BLaER1 treated with 17β-estradiol and CSF1 and Interleukin-3, amounts not matched to agents 10 nM and 100 nM (cell line): Measurements from ENCODE around the gene TPO.
A peak's percentile ranks its signal among the peaks of the same experiment; 100 is the strongest.
"Not testable (repeated sequence)": the region's sequence is repeated elsewhere in the genome, so short reads cannot be mapped to it uniquely, and the experiment has no call there.

Source experiments
- H3K27ac ChIP-seq, 11 experiments: shearing (Covaris generic); formaldehyde crosslinking; 2 replicates each; pipeline ENCODE4 v1.8.1; 2022
- H3K27me3 ChIP-seq, 11 experiments: shearing (Covaris generic); formaldehyde crosslinking; 2 replicates each; pipeline ENCODE4 v1.8.1; 2022
- H3K36me3 ChIP-seq, 11 experiments: shearing (Covaris generic); formaldehyde crosslinking; 2 replicates each; pipeline ENCODE4 v1.8.1; 2022
- H3K4me1 ChIP-seq, 10 experiments: shearing (Covaris generic); formaldehyde crosslinking; 2 replicates each; pipeline ENCODE4 v1.8.1; 2022
- H3K4me2 ChIP-seq, 11 experiments: shearing (Covaris generic); formaldehyde crosslinking; 2 replicates each; pipeline ENCODE4 v1.8.1; 2022
- H3K4me3 ChIP-seq, 10 experiments: shearing (Covaris generic); formaldehyde crosslinking; 2 replicates each; pipeline ENCODE4 v1.8.1; 2022
- H3K9ac ChIP-seq, 11 experiments: shearing (Covaris generic); formaldehyde crosslinking; 2 replicates each; pipeline ENCODE4 v1.8.1; 2022
- H3K9me3 ChIP-seq, 11 experiments: shearing (Covaris generic); formaldehyde crosslinking; replicated peaks in 1 of 11; 2 replicates each; pipeline ENCODE4 v1.8.1; 2022
- H4K20me1 ChIP-seq, 11 experiments: shearing (Covaris generic); formaldehyde crosslinking; 2 replicates each; pipeline ENCODE4 v1.8.1; 2022
- Cebpa-rat ChIP-seq, 11 experiments: shearing (Covaris generic); IDR thresholded peaks; 2 replicates each; pipeline ENCODE4 v1.8.1; 2022

Gene TPO

DNA sequence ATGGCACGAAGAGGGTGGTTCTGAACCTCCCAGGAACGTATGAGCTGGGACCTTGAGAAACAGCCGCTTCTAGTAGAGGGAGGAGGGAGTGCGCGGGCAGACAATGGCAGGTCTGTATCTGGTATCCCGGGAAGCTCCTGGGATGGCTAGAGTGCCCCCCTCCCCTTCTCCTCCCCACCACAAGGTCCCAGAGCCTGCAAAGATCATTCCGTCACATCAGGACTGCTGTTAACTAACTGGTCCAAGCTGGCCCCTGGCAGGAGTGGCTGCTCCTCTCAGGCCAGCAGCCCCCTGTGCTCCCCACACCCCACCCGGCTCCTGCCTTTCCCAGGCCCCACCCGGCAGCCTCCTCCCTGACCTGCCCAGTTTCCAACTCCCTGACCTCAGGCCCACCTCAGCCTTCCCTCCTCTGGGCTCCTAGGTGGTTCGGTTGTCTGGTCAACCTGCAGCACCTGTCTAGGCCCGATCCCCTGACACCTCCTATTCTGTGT, 75.0 kb downstream of the TPO start:
- no peak for TF ChIP-seq Cebpa-rat (IDR thresholded peaks at IDR 0.05)
- no peak overlapping the region for H3K4me3 ChIP-seq
- no peaks in the 10 kb centered on the region for H3K36me3 ChIP-seq
- H4K20me1 ChIP-seq = no peaks in the 10 kb centered on the region
- H3K4me1 ChIP-seq = peaks cover 0 to 36% (median 20%) of the 10 kb centered on the region in 10 experiments; a peak in 14 of 20 replicates
- H3K9ac ChIP-seq = no peak overlapping the region
- no peak overlapping the region for H3K4me2 ChIP-seq
- H3K27me3 ChIP-seq = no peaks in the 10 kb centered on the region
- no peak overlapping the region for H3K27ac ChIP-seq
- peaks cover 0 to 6% (median 0%) of the 10 kb centered on the region in 11 experiments; a peak in 3 of 22 replicates for H3K9me3 ChIP-seq

GRCh38 chr2:1488851-1489250, 75.6 kb downstream of the TPO start:
- no peaks in the 10 kb centered on the region for H4K20me1 ChIP-seq
- no peak overlapping the region for H3K9ac ChIP-seq
- TF ChIP-seq Cebpa-rat (IDR thresholded peaks at IDR 0.05) = no peak
- H3K27me3 ChIP-seq = no peaks in the 10 kb centered on the region
- no peaks in the 10 kb centered on the region for H3K36me3 ChIP-seq
- H3K4me1 ChIP-seq = peaks cover 0 to 29% (median 15%) of the 10 kb centered on the region in 10 experiments; a peak in 13 of 20 replicates
- no peak overlapping the region for H3K4me2 ChIP-seq
- H3K27ac ChIP-seq = no peak overlapping the region
- peaks cover 0 to 6% (median 0%) of the 10 kb centered on the region in 11 experiments; a peak in 3 of 22 replicates for H3K9me3 ChIP-seq
- H3K4me3 ChIP-seq = no peak overlapping the region

GRCh38 chr2:1489486-1489885, 76.2 kb downstream of the TPO start:
- no peak overlapping the region for H3K4me3 ChIP-seq
- H3K27me3 ChIP-seq = no peaks in the 10 kb centered on the region
- no peak overlapping the region for H3K4me2 ChIP-seq
- no peaks in the 10 kb centered on the region for H4K20me1 ChIP-seq
- no peak for TF ChIP-seq Cebpa-rat (IDR thresholded peaks at IDR 0.05)
- H3K9ac ChIP-seq = no peak overlapping the region
- H3K9me3 ChIP-seq = peaks cover 0 to 6% (median 0%) of the 10 kb centered on the region in 11 experiments; a peak in 3 of 22 replicates
- peaks cover 0 to 23% (median 9%) of the 10 kb centered on the region in 10 experiments; a peak in 11 of 20 replicates for H3K4me1 ChIP-seq
- H3K27ac ChIP-seq = no peak overlapping the region
- H3K36me3 ChIP-seq = no peaks in the 10 kb centered on the region

- not testable (repeated sequence) for H3K9ac ChIP-seq, H3K27ac ChIP-seq, H3K9me3 ChIP-seq, H4K20me1 ChIP-seq, H3K4me3 ChIP-seq, H3K27me3 ChIP-seq, H3K36me3 ChIP-seq
- Histone ChIP-seq H3K4me2 (peak overlapping the region in 1 of 11 experiments; percentile 12; a peak in 1 of 22 replicates), H3K4me1 (peaks cover 0 to 21% (median 8%) of the 10 kb centered on the region in 10 experiments; a peak in 11 of 20 replicates)
Observed at GRCh38 chr2:1490381-1490780, 77.1 kb downstream of the TPO start.

DNA sequence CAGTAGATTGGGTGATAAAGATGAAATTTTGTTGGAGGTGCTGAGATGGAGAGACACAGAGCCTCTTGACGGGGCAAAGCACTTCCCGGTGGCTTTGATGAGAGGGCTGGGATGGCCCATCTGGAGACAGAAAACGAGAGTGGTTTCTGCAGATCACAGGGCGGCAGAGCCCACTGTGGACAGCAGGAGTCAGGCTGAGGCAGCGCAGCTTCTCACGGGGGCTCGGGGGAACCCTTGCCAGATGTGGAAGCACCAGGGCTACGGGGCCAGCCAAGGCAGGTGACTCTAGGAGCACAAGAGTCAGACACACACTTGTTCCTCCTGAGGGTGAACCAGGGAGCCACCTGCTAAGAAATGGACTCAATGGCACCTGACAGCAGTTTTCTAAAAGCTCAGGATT, 78.5 kb downstream of the TPO start:
- Histone ChIP-seq H3K4me2 (peak overlapping the region in 2 of 11 experiments; percentile 3 to 20; a peak in 4 of 22 replicates), H3K4me1 (peaks cover 0 to 32% (median 9%) of the 10 kb centered on the region in 10 experiments; a peak in 12 of 20 replicates), H3K27me3 (no peaks in the 10 kb centered on the region), H3K4me3 (no peak overlapping the region), H3K27ac (no peak overlapping the region), H3K9ac (no peak overlapping the region), H4K20me1 (no peaks in the 10 kb centered on the region), H3K9me3 (peaks cover 0 to 3% (median 0%) of the 10 kb centered on the region in 11 experiments; a peak in 3 of 22 replicates), H3K36me3 (no peaks in the 10 kb centered on the region)
- no peak for TF ChIP-seq Cebpa-rat (IDR thresholded peaks at IDR 0.05)

- H3K9ac ChIP-seq, H3K4me3 ChIP-seq, H4K20me1 ChIP-seq, H3K9me3 ChIP-seq, H3K27ac ChIP-seq, H3K36me3 ChIP-seq, H3K27me3 ChIP-seq: not testable (repeated sequence)
- Histone ChIP-seq H3K4me1 (peaks cover 0 to 37% (median 13%) of the 10 kb centered on the region in 10 experiments; a peak in 15 of 20 replicates), H3K4me2 (peak overlapping the region in 7 of 11 experiments; percentile 2 to 56 (median 38); a peak in 10 of 22 replicates)
Observed at GRCh38 chr2:1492231-1492630, 79.0 kb downstream of the TPO start.

- H3K4me2 ChIP-seq = peak overlapping the region in 7 of 11 experiments; percentile 2 to 56 (median 38); a peak in 11 of 22 replicates
- H3K9ac ChIP-seq = no peak overlapping the region
- no peak for TF ChIP-seq Cebpa-rat (IDR thresholded peaks at IDR 0.05)
- no peaks in the 10 kb centered on the region for H3K36me3 ChIP-seq
- no peak overlapping the region for H3K27ac ChIP-seq
- peaks cover 0 to 43% (median 19%) of the 10 kb centered on the region in 10 experiments; a peak in 15 of 20 replicates for H3K4me1 ChIP-seq
- H3K9me3 ChIP-seq = no peaks in the 10 kb centered on the region
- no peak overlapping the region for H3K4me3 ChIP-seq
- H3K27me3 ChIP-seq = peaks cover 0 to 8% (median 0%) of the 10 kb centered on the region in 11 experiments; a peak in 1 of 22 replicates
- no peaks in the 10 kb centered on the region for H4K20me1 ChIP-seq
Observed at GRCh38 chr2:1492711-1493430, 79.6 kb downstream of the TPO start.

- H3K9ac ChIP-seq = no peak overlapping the region
- peaks cover 0 to 50% (median 27%) of the 10 kb centered on the region in 10 experiments; a peak in 15 of 20 replicates for H3K4me1 ChIP-seq
- no peaks in the 10 kb centered on the region for H3K36me3 ChIP-seq
- H4K20me1 ChIP-seq = no peaks in the 10 kb centered on the region
- TF ChIP-seq Cebpa-rat (IDR thresholded peaks at IDR 0.05) = no peak
- H3K4me3 ChIP-seq = no peak overlapping the region
- H3K4me2 ChIP-seq = no peak overlapping the region
- H3K27me3 ChIP-seq = peaks cover 0 to 13% (median 0%) of the 10 kb centered on the region in 11 experiments; a peak in 1 of 22 replicates
- H3K27ac ChIP-seq = no peak overlapping the region
- no peaks in the 10 kb centered on the region for H3K9me3 ChIP-seq
Observed at GRCh38 chr2:1493431-1494126, 80.3 kb downstream of the TPO start.

GRCh38 chr2:1494257-1494656, 81.0 kb downstream of the TPO start:
- H3K9me3 ChIP-seq = no peaks in the 10 kb centered on the region
- TF ChIP-seq Cebpa-rat (IDR thresholded peaks at IDR 0.05) = no peak
- H3K36me3 ChIP-seq = no peaks in the 10 kb centered on the region
- H4K20me1 ChIP-seq = no peaks in the 10 kb centered on the region
- no peak overlapping the region for H3K4me2 ChIP-seq
- peaks cover 0 to 16% (median 0%) of the 10 kb centered on the region in 11 experiments; a peak in 5 of 22 replicates for H3K27me3 ChIP-seq
- H3K9ac ChIP-seq = no peak overlapping the region
- peaks cover 0 to 57% (median 33%) of the 10 kb centered on the region in 10 experiments; a peak in 16 of 20 replicates for H3K4me1 ChIP-seq
- no peak overlapping the region for H3K4me3 ChIP-seq
- H3K27ac ChIP-seq = no peak overlapping the region
